ENCODE results near the gene L3MBTL1. TPM values are rescaled to one million over a fixed set of nuclear protein-coding genes. Genes with fewer than 3 reads are reported as not detected.

The L3MBTL1 gene
- total RNA-seq, 1 donor from 2014 or later, result 13.8 TPM

DNA sequence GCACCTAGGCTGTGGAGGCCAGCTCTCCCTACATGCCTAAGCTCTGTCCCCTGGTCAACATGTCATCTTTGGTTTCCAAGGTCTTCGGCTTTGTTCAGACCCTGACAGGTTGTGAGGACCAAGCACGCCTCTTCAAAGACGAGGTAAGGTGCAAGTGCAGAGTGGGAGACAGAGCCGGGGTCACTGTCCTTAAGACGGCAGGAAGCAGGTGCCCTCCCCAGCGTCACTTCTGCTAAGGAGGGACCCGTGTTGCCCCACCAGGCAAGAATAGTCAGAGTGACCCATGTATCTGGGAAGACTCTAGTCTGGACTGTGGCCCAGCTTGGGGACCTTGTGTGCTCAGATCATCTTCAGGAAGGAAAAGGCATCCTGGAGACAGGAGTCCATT, 33.2 kb downstream of the L3MBTL1 start:
- DNase-seq (ENCODE audit: low spot score), result no peak
- Mint-ChIP-seq H3K27ac (no peak overlapping the region), H3K4me1 (ENCODE audit: low read depth) (peaks cover 2% of the 10 kb centered on the region), H3K27me3 (ENCODE audit: low read depth) (no peaks in the 10 kb centered on the region), H3K9me3 (no peaks in the 10 kb centered on the region), H3K36me3 (ENCODE audit: low read depth) (no peaks in the 10 kb centered on the region), H3K4me3 (ENCODE audit: low read depth) (no peak overlapping the region)
- intact Hi-C loops (cut with micrococcal nuclease), result no loop called here

DNA sequence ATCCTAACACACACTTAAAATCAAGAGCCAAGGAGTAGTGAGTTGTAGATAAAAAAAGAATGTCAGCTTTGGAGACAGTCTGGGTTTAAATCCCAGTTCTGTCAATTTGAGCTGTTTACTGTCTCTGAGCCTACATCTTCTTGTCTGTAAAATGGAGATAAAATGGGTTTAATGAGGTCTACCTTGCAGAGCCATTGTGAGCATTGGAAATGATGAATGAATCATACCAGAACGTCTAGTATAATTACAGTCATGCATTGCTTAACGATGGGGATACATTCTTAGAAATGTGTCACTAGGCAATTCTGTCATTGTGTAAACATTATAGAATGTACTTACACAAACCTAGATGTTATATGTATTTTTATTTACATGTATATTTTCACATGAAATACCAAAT, 33.7 kb downstream of the L3MBTL1 start:
- no peak for DNase-seq (ENCODE audit: low spot score)
- Mint-ChIP-seq H3K4me3 (ENCODE audit: low read depth) (no peak overlapping the region), H3K4me1 (ENCODE audit: low read depth) (peaks cover 2% of the 10 kb centered on the region), H3K27ac (no peak overlapping the region), H3K36me3 (ENCODE audit: low read depth) (no peaks in the 10 kb centered on the region), H3K9me3 (no peaks in the 10 kb centered on the region), H3K27me3 (ENCODE audit: low read depth) (no peaks in the 10 kb centered on the region)
- intact Hi-C loops (cut with micrococcal nuclease), result no loop called here

- Mint-ChIP-seq H3K9me3 (no peaks in the 10 kb centered on the region), H3K27ac (no peak overlapping the region), H3K4me1 (ENCODE audit: low read depth) (peaks cover 2% of the 10 kb centered on the region), H3K27me3 (ENCODE audit: low read depth) (no peaks in the 10 kb centered on the region), H3K36me3 (ENCODE audit: low read depth) (peaks cover 4% of the 10 kb centered on the region), H3K4me3 (ENCODE audit: low read depth) (no peak overlapping the region)
- intact Hi-C loops (cut with micrococcal nuclease), result no loop called here
- no peak for DNase-seq (ENCODE audit: low spot score)
Observed at GRCh38 chr20:43542161-43542560, 34.7 kb downstream of the L3MBTL1 start.

DNA sequence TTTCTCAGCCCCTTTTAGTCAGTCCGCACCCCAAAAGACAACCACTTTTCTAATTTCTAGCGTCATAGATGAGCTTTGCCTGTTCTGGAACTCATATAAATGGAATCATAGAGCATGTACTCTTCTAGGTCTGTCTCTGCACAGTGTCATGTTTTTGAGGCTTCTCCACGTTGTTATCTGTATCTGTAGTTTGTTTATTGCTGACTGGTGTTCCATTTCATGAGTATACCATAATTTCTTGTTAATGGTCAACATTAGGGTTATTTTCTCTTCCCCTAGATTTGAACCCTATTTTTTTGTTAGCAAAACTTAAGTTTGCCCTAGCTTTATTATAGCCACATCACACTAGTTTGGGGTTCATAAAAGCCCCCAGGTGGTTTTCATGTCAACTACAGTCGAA, 35.2 kb downstream of the L3MBTL1 start:
- intact Hi-C loops (cut with micrococcal nuclease), result no loop called here
- Mint-ChIP-seq H3K4me1 (ENCODE audit: low read depth) (peaks cover 2% of the 10 kb centered on the region), H3K27ac (no peak overlapping the region), H3K9me3 (peaks cover 4% of the 10 kb centered on the region), H3K27me3 (ENCODE audit: low read depth) (no peaks in the 10 kb centered on the region), H3K4me3 (ENCODE audit: low read depth) (no peak overlapping the region), H3K36me3 (ENCODE audit: low read depth) (peaks cover 7% of the 10 kb centered on the region)
- DNase-seq (ENCODE audit: low spot score), result no peak

DNA sequence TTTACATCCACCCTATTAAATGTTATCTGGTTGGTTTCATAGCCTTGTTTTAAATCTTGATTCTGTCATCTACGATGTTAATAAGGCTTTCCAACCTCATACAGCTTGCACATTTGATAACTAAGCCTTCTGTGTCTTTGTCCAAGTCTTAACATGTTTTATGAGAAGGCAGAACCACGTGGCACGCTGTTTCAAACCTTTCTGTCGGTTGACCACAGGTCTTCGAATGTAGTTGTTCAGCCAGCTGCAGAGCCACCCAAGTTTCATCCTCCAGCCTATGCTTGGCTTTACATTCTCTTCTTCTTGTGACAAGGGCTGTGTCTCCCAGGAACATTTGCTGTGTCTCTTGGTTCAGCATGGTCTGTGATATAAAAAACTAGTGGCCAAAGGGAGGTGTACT, 35.6 kb downstream of the L3MBTL1 start:
- Mint-ChIP-seq H3K27me3 (ENCODE audit: low read depth) (no peaks in the 10 kb centered on the region), H3K36me3 (ENCODE audit: low read depth) (peaks cover 7% of the 10 kb centered on the region), H3K4me3 (ENCODE audit: low read depth) (no peak overlapping the region), H3K27ac (no peak overlapping the region), H3K9me3 (peaks cover 4% of the 10 kb centered on the region), H3K4me1 (ENCODE audit: low read depth) (no peaks in the 10 kb centered on the region)
- DNase-seq (ENCODE audit: low spot score), result no peak
- intact Hi-C loops (cut with micrococcal nuclease), result no loop called here

- Mint-ChIP-seq H3K4me1 (ENCODE audit: low read depth) (no peaks in the 10 kb centered on the region), H3K36me3 (ENCODE audit: low read depth) (peaks cover 7% of the 10 kb centered on the region), H3K4me3 (ENCODE audit: low read depth) (no peak overlapping the region), H3K27me3 (ENCODE audit: low read depth) (no peaks in the 10 kb centered on the region), H3K27ac (no peak overlapping the region), H3K9me3 (peaks cover 4% of the 10 kb centered on the region)
- DNase-seq (ENCODE audit: low spot score), result no peak
- intact Hi-C loops (cut with micrococcal nuclease), result no loop called here
Observed at GRCh38 chr20:43544501-43544900, 37.0 kb downstream of the L3MBTL1 start.

DNA sequence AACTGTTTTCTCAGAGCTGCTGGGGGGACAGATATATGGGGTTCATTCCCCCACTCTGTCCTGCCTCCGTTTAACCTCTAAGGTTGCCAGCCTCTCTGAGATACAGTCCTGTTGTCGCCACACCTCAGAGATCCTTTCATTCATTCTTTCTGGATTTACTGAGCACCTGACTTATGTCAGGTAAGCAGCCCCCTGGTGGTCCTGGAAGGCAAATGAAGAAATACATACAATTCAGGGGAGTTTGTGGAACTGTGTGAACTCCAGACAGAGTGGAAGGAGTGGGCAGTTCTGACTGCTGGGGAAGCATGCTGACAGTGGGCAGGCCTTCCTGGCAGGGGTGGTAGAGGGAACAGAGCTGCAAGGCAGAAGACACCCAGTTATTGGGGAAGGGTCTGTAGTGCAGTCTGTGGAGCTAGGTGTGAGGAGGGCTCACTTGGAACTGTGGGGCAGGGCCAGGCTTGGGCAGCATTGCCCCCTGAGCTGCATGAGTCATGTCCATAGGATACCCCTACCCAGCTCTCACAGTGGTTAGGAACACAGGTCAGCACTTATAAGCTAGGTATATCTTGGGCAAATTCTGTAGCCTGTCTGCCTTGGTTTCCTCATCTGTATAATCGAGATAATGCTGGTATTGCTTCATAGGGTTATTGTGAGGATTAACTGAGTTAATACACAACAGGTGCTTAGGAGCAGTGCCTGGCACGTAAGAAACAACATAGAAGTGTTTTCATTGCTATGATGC, 38.5 kb downstream of the L3MBTL1 start:
- DNase-seq (ENCODE audit: low spot score), result no peak
- Mint-ChIP-seq H3K36me3 (ENCODE audit: low read depth) (peaks cover 7% of the 10 kb centered on the region), H3K4me1 (ENCODE audit: low read depth) (no peaks in the 10 kb centered on the region), H3K9me3 (peaks cover 4% of the 10 kb centered on the region), H3K27ac (no peak overlapping the region), H3K27me3 (ENCODE audit: low read depth) (no peaks in the 10 kb centered on the region), H3K4me3 (ENCODE audit: low read depth) (no peak overlapping the region)
- intact Hi-C loops (cut with micrococcal nuclease), result no loop called here

- Mint-ChIP-seq H3K9me3 (peaks cover 4% of the 10 kb centered on the region), H3K4me1 (ENCODE audit: low read depth) (no peaks in the 10 kb centered on the region), H3K4me3 (ENCODE audit: low read depth) (no peak overlapping the region), H3K27ac (no peak overlapping the region), H3K36me3 (ENCODE audit: low read depth) (peaks cover 7% of the 10 kb centered on the region), H3K27me3 (ENCODE audit: low read depth) (no peaks in the 10 kb centered on the region)
- intact Hi-C loops (cut with micrococcal nuclease), result no loop called here
- no peak for DNase-seq (ENCODE audit: low spot score)
Observed at GRCh38 chr20:43548273-43548880, 40.9 kb downstream of the L3MBTL1 start.

- H3K9me3 Mint-ChIP-seq, result peaks cover 4% of the 10 kb centered on the region
- H3K36me3 Mint-ChIP-seq (ENCODE audit: low read depth), result peaks cover 7% of the 10 kb centered on the region
- H3K27me3 Mint-ChIP-seq (ENCODE audit: low read depth), result no peaks in the 10 kb centered on the region
- H3K27ac Mint-ChIP-seq, result no peak overlapping the region
- H3K4me1 Mint-ChIP-seq (ENCODE audit: low read depth), result no peaks in the 10 kb centered on the region
- intact Hi-C loops (cut with micrococcal nuclease), result no loop called here
- no peak for DNase-seq (ENCODE audit: low spot score)
- no peak overlapping the region for H3K4me3 Mint-ChIP-seq (ENCODE audit: low read depth)
Observed at GRCh38 chr20:43549416-43550065, 42.0 kb downstream of the L3MBTL1 start.

GRCh38 chr20:43550456-43550855, 43.0 kb downstream of the L3MBTL1 start:
- Mint-ChIP-seq H3K4me1 (ENCODE audit: low read depth) (no peaks in the 10 kb centered on the region), H3K9me3 (peaks cover 4% of the 10 kb centered on the region), H3K27me3 (ENCODE audit: low read depth) (peaks cover 1% of the 10 kb centered on the region), H3K27ac (no peak overlapping the region), H3K36me3 (ENCODE audit: low read depth) (peaks cover 7% of the 10 kb centered on the region), H3K4me3 (ENCODE audit: low read depth) (no peak overlapping the region)
- intact Hi-C loops (cut with micrococcal nuclease), result no loop called here
- no peak for DNase-seq (ENCODE audit: low spot score)

- Mint-ChIP-seq H3K9me3 (no peaks in the 10 kb centered on the region), H3K27me3 (ENCODE audit: low read depth) (peaks cover 3% of the 10 kb centered on the region), H3K4me3 (ENCODE audit: low read depth) (no peak overlapping the region), H3K4me1 (ENCODE audit: low read depth) (no peaks in the 10 kb centered on the region), H3K27ac (no peak overlapping the region), H3K36me3 (ENCODE audit: low read depth) (no peaks in the 10 kb centered on the region)
- intact Hi-C loops (cut with micrococcal nuclease), result no loop called here
- DNase-seq (ENCODE audit: low spot score), result no peak
Observed at GRCh38 chr20:43554369-43554768, 46.9 kb downstream of the L3MBTL1 start.

DNA sequence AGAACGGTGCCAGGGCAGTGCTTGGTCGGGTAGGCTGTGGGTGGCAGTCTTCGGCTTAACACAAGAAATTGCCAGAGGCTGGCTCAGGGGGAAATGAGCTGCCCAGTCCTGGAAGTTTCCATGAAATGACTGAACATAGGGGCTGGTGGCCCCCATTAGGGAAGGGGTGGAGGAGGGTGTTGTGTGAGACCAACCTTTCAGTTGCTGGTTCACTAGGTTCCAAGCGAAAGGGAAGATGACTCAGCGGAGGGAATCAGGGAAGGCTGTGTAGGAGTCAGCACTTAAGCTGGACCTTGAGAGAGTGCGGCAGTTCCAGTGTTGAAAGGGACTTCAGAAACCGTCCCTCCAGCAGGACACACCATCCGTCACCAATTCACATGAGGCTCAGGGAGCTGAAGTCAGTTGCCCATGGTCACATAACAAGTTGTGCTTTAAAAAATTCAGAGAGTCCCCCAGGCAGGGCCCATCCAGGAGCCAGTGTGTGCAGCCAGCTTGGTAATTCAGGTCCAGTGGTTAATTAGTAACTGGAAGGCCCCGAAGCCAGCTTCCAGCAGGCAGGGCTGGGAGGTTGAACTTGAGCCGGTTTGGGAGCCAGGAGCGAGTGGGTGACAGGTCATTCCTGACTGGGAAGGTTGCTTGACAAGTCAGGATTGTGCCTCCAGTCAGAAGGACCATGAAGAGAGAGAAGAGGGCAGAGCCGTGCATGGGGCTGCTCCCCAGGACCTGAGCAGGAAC, 51.1 kb downstream of the L3MBTL1 start, which contains the start of gene SGK2:
Gene SGK2, plus strand, starts transcription at position 616 of the 735 bp plus-strand sequence. CDS start 7,469 bp downstream, outside the sequence.
- no peak for DNase-seq (ENCODE audit: low spot score)
- intact Hi-C loops (cut with micrococcal nuclease), result no loop called here
- peaks cover 3% of the 10 kb centered on the region for H3K27me3 Mint-ChIP-seq (ENCODE audit: low read depth)
- H3K4me3 Mint-ChIP-seq (ENCODE audit: low read depth), result no peak within 1 kb of the TSS
- H3K9me3 Mint-ChIP-seq, result no peaks in the 10 kb centered on the region
- H3K4me1 Mint-ChIP-seq (ENCODE audit: low read depth), result no peaks in the 10 kb centered on the region
- H3K36me3 Mint-ChIP-seq (ENCODE audit: low read depth), result no peaks in the 10 kb centered on the region
- H3K27ac Mint-ChIP-seq, result no peak within 1 kb of the TSS

Measured in activated T-helper 2 cell treated with anti-CD3 and anti-CD28 coated beads, Interferon-gamma antibody, Interleukin-2, Interleukin-4, amounts not matched to agents 10 μg/mL and 5 μg/mL and 100 μg/mL, durations not matched to agents 14 hours and 24 hours and 36 hours (primary cell).